CD4-positive, alpha-beta T cell treated with Interleukin-4 for 4 hours (primary cell): ENCODE results near the gene CTSG.
"Not testable (repeated sequence)": the region's sequence is repeated elsewhere in the genome, so short reads cannot be mapped to it uniquely, and the experiment has no call there.

Experiments used
- DNase-seq: peaks from one replicate; pipeline ENCODE4 v3.0.0-alpha.2; 2020

The CTSG gene

GRCh38 chr14:24542346-24542936 lies 33.6 kb downstream of the CTSG start:
- no peak for DNase-seq

DNA sequence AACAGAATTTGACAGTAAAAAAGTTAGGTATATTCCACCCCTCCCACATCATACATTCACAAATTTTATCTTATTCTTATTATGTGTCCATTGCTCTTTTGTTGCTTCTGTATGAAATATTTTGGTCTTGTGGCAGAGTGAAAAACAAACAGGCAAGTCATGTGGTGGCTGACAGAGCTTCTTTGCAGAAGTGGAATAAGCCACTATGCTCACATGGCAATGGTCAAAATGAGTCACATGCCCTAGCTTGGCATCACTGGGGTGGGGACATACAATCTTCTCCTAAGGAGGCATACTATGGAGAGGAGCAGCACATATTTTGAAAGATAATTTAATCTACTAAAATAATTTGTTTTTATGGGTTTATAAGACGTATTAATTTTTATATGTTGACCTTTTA lies 40.3 kb downstream of the CTSG start:
- DNase-seq = peak; percentile 2

DNA sequence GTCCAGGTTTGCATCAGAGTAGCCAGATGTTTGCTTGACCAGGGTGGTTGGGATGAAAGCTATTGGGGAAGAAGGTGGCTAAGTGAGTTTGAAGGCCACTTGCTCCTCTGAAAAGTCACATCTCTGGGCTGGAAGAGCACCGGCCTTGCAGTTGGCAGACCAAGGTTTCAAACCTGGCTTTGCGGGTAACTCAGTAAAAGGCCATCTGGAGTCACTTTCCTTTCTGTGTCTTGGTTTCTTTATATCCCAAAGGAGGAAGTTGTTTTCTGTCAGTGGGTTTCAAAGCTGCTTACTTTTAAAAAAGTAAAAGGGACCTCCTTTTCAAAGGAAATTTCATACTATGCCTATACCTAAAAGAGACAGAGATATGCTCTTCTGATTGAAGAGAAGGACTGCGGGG lies 41.8 kb downstream of the CTSG start:
- no peak for DNase-seq

GRCh38 chr14:24525877-24526620 lies 50.0 kb downstream of the CTSG start:
- DNase-seq = not testable (repeated sequence)
